Activated CD4-positive, alpha-beta T cell treated with anti-CD3 and anti-CD28 coated beads, Interleukin-2, amount 50 U/mL, for 16 hours (primary cell): ENCODE results near the gene TTC34.
"Not testable (repeated sequence)": the region's sequence is repeated elsewhere in the genome, so short reads cannot be mapped to it uniquely, and the experiment has no call there.

Source experiments
- DNase-seq: peaks from one replicate; pipeline ENCODE4 v3.0.0-alpha.2; 2020

The TTC34 gene

GRCh38 chr1:2791027-2791760 lies 10.3 kb downstream of the TTC34 start:
- no peak for DNase-seq

DNA sequence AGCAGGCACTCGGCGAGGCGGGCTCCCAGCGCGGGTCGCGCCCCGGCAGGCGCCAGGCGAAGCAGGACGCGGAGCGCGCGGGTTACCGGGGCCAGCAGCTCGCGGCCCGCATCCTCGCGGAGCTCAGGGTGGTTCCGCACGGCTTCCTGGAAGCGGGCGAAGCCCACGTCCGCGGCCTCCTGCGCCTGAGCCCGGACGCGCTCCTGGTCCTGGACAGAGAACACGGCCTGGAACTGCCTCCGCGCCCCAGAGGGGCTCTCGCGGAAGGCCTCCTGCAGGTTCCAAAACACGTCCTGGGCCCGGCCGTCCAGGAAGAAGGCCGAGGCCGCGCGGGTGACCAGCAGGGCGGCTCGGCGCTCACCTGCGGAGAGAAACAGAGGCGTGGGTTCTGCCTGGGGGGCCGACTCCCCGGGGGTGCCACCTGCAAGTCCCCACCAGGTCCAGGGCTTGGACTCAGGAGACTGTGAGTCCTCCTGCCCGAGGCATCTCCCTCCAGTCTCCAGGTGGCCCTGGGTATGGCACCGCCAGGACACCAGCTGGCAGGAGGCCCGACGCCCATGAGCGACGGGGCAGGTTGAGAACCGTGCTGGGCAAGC lies 11.4 kb downstream of the TTC34 start:
- no peak for DNase-seq

DNA sequence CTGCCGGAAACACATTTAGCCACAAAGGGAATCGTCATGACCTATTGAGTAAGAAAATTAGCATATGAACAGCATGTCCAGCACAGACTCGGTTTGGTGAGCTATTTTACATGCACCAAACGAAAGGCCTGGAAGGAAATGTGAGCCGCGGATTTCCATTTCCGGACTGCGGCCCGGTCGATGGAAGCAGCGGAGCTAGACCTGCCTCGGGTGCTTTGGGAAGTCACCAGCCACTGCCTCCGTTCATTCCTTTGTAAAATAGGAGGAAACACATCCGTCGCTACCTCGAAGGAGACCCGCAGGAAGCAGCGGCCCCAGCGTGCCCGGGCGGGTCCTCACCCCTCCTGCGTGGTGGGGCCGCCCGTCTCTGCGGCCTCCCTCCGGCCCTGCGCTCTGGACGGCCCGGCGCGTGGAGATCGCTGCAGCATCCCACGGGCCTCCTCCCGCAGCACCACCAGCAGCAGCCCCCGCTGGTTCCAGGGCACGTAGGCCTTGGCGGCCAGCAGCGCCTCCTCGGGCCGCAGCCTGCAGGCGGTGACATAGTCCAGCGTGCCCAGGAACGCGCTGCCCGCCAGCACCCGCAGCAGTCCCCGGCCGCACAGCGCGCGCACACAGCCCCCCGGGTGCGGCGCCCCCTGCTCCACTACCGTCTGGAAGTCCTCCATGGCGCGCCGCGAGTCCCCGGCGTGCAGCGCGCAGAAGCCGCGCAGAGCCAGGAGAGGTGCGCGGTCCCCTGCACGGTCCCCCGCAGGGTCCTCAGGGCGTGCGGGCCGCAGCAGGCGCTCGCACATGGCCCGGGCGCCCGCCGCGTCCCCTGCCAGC lies 12.1 kb downstream of the TTC34 start:
- no peak for DNase-seq

GRCh38 chr1:2788506-2789163 lies 12.9 kb downstream of the TTC34 start:
- DNase-seq, result no peak

DNA sequence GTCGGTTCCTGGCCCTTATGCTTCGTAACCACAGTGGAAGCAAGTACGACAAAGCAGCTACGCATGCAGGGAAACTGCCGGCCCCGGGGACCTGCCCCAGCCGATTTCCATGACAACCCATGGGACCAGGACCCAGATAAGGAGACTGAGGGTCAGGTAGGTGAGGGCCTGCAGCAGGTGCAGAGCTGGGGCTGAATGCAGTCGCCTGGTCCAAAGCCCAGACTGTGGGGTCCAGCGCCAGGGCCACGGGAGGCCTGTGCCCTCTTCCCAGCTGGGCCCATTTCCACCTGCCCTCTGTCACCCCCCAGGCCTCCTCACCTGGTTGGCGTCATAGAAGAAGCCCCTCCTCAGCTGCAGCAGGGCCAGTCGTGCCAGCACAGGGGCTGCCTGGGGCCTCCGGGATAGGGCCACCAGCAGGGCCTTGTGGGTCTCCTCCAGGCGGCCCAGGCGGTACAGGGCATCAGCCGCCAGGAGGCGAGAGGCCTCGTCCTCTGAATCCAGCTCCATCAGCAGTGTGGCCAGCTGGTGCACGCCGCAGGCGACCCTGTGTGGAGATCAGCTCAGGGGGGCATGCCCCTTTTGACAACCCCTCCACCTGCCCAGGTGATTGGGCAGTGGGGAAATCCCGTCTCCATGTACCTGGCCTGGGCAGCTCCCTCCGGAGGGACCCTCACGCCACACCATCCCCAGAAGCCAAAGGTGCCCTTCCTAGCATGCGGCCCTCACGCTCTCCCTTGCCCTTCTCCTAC lies 14.2 kb downstream of the TTC34 start:
- DNase-seq, result no peak

GRCh38 chr1:2786329-2787162 lies 14.9 kb downstream of the TTC34 start:
- peak; percentile 61 for DNase-seq

DNA sequence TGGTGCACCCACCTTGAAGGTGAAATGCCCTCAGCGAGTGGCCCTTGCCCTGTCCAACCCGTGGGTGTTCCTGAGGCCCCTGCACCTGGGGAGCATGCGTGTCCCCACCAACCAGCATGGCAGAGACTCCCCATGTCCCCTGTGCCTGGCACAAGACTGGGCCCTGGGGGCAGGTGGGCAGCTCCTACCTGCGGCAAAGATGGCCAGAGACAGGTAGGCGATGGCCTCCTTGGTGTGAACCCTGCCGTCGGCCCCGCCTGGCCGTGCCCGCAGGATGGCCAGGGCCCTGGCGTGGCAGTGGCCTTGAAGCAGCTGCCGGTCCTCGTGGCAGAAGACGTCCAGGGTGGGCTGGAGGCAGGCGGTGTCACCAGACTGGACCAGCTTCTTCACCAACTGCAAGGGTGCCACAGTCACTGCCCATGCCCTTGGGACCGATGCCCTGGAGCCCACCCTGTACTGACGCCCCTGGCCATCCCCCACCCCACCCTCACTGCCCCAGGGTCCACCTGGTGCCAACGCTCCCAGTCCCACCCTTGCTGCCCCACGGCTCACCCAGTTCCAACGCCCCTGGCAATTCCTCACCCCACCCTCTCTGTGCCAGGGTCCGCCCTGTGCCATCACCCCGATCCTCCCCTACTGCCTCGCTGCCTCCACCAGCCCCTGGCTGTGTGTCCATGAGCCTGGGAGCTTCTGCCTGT lies 15.7 kb downstream of the TTC34 start:
- no peak for DNase-seq

GRCh38 chr1:2784854-2785630 lies 16.5 kb downstream of the TTC34 start:
- no peak for DNase-seq

GRCh38 chr1:2783435-2784397 lies 17.8 kb downstream of the TTC34 start:
- no peak for DNase-seq

GRCh38 chr1:2783069-2783434 lies 18.4 kb downstream of the TTC34 start:
- DNase-seq, result no peak

- no peak for DNase-seq
These were observed 19.9 kb downstream of the TTC34 start for GRCh38 chr1:2781627-2782026.

DNA sequence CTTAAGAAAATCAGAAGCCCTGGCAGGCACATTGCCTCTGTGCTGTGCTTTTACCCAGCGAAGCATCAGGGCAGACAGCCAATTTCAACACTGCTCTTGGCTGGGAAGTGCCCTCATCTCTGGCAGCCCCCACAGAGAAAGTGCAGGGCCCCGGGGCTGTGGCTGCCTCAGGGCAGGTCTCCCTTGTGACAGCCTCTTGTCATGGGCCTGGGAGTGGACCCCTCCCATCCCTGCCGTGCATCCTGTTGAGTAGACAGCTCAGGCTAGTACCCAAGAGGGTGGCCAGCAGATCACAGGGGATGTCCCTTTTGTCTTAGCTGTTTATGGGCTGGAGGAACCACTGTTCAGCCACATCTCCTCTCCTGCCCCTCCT lies 23.3 kb downstream of the TTC34 start:
- no peak for DNase-seq

DNA sequence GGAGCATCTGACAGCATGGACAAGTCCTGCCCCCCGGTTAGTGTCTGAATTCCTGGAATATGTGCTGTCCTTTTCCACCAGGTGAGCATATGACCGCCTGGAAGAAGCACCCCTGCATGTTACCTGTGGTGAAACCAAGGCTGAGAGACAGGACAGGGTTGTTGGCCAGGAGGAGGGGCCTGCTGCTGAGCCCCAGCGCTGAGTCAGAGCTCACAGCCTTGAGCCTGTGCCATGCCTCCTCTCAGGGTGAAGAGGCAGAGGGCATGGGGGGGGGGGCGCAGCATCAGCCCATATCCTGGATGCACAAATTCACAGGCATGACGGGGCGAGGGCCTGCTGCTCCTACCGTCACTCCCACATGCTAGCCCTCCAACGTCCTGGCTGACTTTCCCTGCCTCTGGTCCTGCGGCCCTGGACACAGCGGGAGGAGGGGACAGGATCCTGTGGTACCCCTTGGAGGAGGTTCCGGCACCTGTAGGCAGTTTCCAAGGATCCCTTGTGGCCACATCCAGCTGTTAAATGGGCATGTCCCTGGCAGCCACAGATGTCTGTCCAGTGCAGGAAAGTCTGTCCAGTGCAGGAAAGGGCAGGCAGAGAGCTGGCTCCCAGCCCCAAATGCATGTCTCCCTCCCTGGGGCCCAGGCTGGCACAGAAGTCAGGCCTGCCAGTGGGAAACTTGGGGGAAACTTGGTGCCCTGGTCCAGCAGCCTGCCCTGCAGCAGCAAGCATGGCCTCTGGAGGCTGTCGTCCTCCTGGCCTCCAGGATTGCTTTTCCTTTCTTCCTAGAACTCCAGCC lies 23.9 kb downstream of the TTC34 start:
- no peak for DNase-seq

GRCh38 chr1:2775333-2775732 lies 26.2 kb downstream of the TTC34 start:
- not testable (repeated sequence) for DNase-seq

- DNase-seq, result not testable (repeated sequence)
These were observed 33.4 kb downstream of the TTC34 start for GRCh38 chr1:2768052-2768451.

DNA sequence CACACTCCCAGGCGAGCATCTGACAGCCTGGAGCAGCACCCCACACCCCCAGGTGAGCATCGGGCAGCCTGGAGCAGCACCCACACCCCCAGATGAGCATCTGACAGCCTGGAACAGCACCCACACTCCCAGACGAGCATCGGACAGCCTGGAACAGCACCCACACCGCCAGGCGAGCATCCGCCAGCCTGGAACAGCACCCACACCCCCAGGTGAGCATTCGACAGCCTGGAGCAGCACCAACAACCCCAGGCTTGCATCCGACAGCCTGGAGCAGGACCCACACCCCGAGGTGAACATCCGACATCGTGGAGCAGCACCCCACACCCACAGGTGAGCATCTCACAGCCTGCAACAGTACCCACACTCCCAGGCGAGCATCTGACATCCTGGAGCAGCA lies 42.1 kb downstream of the TTC34 start:
- DNase-seq, result not testable (repeated sequence)

- not testable (repeated sequence) for DNase-seq
These were observed 44.0 kb downstream of the TTC34 start for GRCh38 chr1:2757519-2757918.

DNA sequence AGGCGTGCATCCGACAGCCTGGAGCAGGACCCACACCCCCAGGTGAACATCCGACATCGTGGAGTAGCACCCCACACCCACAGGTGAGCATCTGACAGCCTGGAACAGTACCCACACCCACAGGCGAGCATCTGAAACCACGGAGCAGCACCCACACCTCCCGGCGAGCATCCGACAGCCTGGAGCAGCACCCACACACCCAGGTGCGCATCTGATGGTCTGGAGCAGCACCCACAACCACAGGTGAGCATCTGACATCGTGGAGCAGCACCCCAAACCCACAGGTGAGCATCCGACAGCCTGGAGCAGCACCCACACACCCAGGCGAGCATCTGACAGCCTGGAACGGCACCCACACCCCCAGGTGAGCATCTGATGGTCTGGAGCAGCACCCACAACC lies 46.1 kb downstream of the TTC34 start:
- DNase-seq, result not testable (repeated sequence)
